ENCODE data around the gene PNRC2. TPM values are rescaled to one million over a fixed set of nuclear protein-coding genes. Genes with fewer than 3 reads are reported as not detected.
"Not testable (repeated sequence)": the region's sequence is repeated elsewhere in the genome, so short reads cannot be mapped to it uniquely, and the experiment has no call there.

The PNRC2 gene
- total RNA-seq, 3 donors from 2014 or later: 126 to 163 (median 134) TPM

GRCh38 chr1:23947366-23947765 lies 12.3 kb upstream of the PNRC2 start:
- no peaks in the 10 kb centered on the region for H3K36me3 ChIP-seq
- peaks cover 0 to 13% of the 10 kb centered on the region in 2 donors for H3K9me3 ChIP-seq
- H3K27ac ChIP-seq: no peak overlapping the region
- H3K4me1 ChIP-seq: no peaks in the 10 kb centered on the region
- H3K27me3 ChIP-seq: no peaks in the 10 kb centered on the region
- TF ChIP-seq POLR2AphosphoS5 (IDR thresholded peaks at IDR 0.05): no peak
- no peak for TF ChIP-seq CTCF (IDR thresholded peaks at IDR 0.05)
- no peak for TF ChIP-seq POLR2A (IDR thresholded peaks at IDR 0.05)
- H3K4me3 ChIP-seq: no peak overlapping the region
- no peak for DNase-seq (ENCODE audit: low spot score in 2 of 2)
- intact Hi-C loops (cut with DNase I; ENCODE audit: low total_unique reads): no loop called here

- Histone ChIP-seq H3K27me3 (no peaks in the 10 kb centered on the region), H3K36me3 (no peaks in the 10 kb centered on the region), H3K9me3 (no peaks in the 10 kb centered on the region), H3K4me1 (no peaks in the 10 kb centered on the region), H3K27ac (no peak overlapping the region), H3K4me3 (no peak overlapping the region)
- no peak for DNase-seq (ENCODE audit: low spot score in 2 of 2)
- TF ChIP-seq POLR2AphosphoS5 (IDR thresholded peaks at IDR 0.05) (no peak), CTCF (IDR thresholded peaks at IDR 0.05) (no peak), POLR2A (IDR thresholded peaks at IDR 0.05) (no peak)
- intact Hi-C loops (cut with DNase I; ENCODE audit: low total_unique reads): loop anchor here (10.0 kb wide), 1 partner anchor 72 kb away; no protein-coding TSS in a partner anchor
Measured at GRCh38 chr1:23953020-23953419, 6.6 kb upstream of the PNRC2 start.

GRCh38 chr1:23957096-23957495 lies 2.5 kb upstream of the PNRC2 start:
- H3K27me3 ChIP-seq: no peaks in the 10 kb centered on the region
- no peaks in the 10 kb centered on the region for H3K9me3 ChIP-seq
- peak overlapping the region; percentile 1 to 28 for H3K27ac ChIP-seq
- TF ChIP-seq CTCF (IDR thresholded peaks at IDR 0.05) (no peak), POLR2AphosphoS5 (IDR thresholded peaks at IDR 0.05) (no peak), POLR2A (IDR thresholded peaks at IDR 0.05) (no peak)
- H3K36me3 ChIP-seq: no peaks in the 10 kb centered on the region
- H3K4me1 ChIP-seq: no peaks in the 10 kb centered on the region
- intact Hi-C loops (cut with DNase I; ENCODE audit: low total_unique reads): loop anchor here (10.0 kb wide), 1 partner anchor 68 kb away; no protein-coding TSS in a partner anchor
- H3K4me3 ChIP-seq: no peak overlapping the region
- peak; percentile 49 to 69 for DNase-seq (ENCODE audit: low spot score in 2 of 2)

GRCh38 chr1:23958040-23958809 lies 1.4 kb upstream of the PNRC2 start:
- DNase-seq (ENCODE audit: low spot score in 2 of 2); H3K9me3 ChIP-seq; H3K27me3 ChIP-seq; H3K36me3 ChIP-seq; H3K4me1 ChIP-seq: not testable (repeated sequence)
- peak overlapping the region; percentile 69 to 89 (median 85) for H3K4me3 ChIP-seq
- intact Hi-C loops (cut with DNase I; ENCODE audit: low total_unique reads): loop anchor here (10.0 kb wide), 1 partner anchor 67 kb away; no protein-coding TSS in a partner anchor
- peak overlapping the region; percentile 98 to 100 for H3K27ac ChIP-seq

DNA sequence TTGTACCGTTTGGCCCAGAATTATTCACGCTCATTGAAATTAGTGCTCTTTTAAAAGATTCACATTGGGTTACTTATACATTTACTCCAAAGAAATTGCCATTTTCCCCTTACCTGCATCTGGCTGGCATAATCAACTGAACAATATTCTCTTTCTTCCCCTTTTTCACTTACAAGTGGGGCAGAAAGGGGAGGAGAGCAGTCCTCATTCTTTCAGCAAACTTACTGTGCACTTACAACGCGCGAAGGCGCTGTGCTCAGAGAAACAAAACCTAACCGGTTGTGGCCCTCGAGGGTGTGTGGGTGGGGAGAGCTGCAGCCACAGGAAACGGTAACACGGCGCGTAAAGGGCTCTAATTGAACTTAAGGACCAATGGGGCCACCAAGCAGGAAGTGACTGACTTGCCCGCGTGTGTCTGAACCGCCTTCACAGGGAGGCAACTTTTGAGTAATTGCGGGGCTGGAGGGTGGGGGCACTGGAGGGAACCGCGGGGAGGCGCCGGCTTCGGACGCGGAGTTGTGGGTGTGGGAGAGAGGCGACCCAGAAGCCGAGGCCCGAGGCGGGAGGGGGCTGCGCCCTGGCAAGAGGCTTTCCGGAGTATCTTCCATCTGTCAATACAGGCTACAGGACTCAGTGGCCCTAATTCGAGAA lies 693 bp upstream of the PNRC2 start:
- H3K27me3 ChIP-seq: no peaks in the 10 kb centered on the region
- peak overlapping the region; percentile 98 to 100 for H3K27ac ChIP-seq
- H3K36me3 ChIP-seq: no peaks in the 10 kb centered on the region
- no peaks in the 10 kb centered on the region for H3K9me3 ChIP-seq
- no peaks in the 10 kb centered on the region for H3K4me1 ChIP-seq
- intact Hi-C loops (cut with DNase I; ENCODE audit: low total_unique reads): loop anchor here (10.0 kb wide), 1 partner anchor 66 kb away; no protein-coding TSS in a partner anchor
- peak; percentile 83 to 84 for DNase-seq (ENCODE audit: low spot score in 2 of 2)
- peak overlapping the region; percentile 69 to 89 (median 85) for H3K4me3 ChIP-seq
- TF ChIP-seq CTCF (IDR thresholded peaks at IDR 0.05) (peak in 1 of 3 donors; percentile 8), POLR2A (IDR thresholded peaks at IDR 0.05) (no peak), POLR2AphosphoS5 (IDR thresholded peaks at IDR 0.05) (peak in 2 of 3 donors; percentile 51 to 57)

Data from breast epithelium (tissue), 4 donors.